GM18517 (cell line): Measurements from ENCODE around the gene USH1C.

Experiments
- ATAC-seq: cut with Tn5 transposase; IDR thresholded peaks from one replicate; pipeline ENCODE4 v1.9.1; 2021; ENCODE audit warnings: mild to moderate bottlenecking, moderate library complexity; ENCODE audit not compliant: unreplicated experiment

USH1C gene

GRCh38 chr11:17571431-17572358 lies 27.5 kb upstream of the USH1C start:
- no peak for ATAC-seq

DNA sequence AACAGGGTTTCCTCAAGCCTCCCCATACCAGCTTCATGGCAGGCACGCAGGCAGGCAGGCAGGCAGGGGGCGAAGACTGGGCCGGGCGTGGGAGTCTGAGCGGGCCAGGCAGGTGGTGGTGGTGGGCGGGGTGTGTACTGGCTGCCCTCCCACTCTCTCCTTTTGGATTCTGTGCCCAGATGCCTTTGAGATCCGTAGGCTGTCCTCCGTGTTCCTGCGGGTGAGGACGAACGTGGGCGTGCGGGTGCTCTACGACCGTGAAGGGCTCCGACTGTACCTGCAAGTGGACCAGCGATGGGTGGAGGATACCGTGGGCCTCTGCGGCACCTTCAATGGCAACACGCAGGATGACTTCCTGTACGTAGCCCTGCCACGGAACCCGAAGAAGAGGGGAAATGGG lies 25.8 kb upstream of the USH1C start:
- no peak for ATAC-seq

DNA sequence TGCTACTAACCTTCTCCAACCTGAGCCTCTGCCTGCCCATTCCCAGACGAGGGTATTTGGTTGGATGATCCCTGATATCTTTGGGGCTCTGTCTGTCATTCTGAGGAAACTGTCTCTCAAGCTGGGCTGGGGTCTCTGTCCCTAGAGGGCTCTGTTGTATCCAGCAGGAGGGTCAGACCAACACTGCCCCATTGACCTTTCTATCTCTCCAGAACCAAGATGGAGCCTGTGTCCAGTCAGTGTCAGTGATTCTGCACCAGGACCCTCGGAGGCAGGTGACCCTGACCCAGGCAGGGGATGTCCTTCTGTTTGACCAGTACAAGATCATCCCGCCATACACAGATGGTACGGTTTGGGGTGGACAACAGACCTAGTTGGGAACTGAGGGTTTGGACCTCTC lies 24.7 kb upstream of the USH1C start:
- ATAC-seq = no peak

- ATAC-seq = no peak
These were observed 20.4 kb upstream of the USH1C start for GRCh38 chr11:17564687-17565042.

DNA sequence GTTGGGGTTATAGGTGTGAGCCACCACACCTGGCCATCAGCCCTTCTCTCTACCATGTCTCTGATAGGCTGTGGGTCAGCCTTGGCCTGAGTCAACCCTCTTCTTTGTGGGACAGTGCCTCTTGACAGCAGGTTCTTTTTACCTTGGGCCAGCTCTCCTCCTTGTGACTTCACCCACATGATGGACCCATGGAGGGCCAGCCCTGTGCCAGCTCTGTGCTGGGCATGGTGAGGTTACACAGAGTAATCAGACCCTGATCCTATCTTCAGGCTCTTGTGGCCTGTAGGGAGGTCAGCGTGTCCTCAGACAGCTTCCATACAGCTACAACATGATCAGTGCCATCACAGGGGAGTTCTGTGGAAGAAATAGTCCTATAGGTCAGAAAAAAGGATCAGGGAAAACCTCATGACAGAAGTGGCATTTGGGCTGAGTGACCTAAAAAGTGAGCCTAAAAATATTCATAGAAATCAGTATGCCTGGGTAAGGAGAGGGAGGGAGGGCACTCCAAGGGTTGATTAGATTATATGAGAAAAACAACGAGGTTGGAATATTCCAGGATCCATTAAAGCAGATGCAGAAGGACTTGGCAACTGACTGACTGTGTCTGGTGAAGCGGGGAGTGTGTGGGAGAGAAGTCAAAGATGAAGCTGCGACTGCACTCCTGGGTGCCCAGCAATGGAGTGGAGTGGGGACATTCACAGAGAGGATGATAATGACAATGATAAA lies 19.9 kb upstream of the USH1C start:
- no peak for ATAC-seq

DNA sequence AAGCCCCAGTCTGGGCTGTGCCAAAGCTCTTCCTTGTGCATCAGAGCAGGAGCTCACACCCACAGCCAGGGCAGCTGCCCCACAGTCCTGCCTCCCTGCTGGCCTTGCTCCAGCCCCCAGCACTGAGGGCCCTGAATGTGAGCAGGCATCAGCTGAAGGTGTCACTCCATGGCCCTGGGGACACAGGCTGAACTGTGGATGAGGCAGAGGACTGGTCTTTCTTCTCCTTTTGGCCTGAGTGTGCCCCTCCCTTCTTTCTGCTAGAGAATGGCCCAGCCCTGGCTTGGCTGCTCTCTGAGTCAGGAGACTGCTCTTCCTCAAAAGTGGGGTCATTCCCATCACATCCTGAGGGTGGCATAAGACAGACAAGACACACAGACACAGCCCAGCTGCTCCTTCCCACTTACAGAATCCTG lies 19.0 kb upstream of the USH1C start:
- no peak for ATAC-seq

- ATAC-seq = no peak
These were observed 17.3 kb upstream of the USH1C start for GRCh38 chr11:17561526-17561925.

- no peak for ATAC-seq
These were observed 16.8 kb upstream of the USH1C start for GRCh38 chr11:17561111-17561415.

- ATAC-seq = no peak
These were observed 16.3 kb upstream of the USH1C start for GRCh38 chr11:17560281-17561110.

GRCh38 chr11:17559341-17560087 lies 15.3 kb upstream of the USH1C start:
- no peak for ATAC-seq

DNA sequence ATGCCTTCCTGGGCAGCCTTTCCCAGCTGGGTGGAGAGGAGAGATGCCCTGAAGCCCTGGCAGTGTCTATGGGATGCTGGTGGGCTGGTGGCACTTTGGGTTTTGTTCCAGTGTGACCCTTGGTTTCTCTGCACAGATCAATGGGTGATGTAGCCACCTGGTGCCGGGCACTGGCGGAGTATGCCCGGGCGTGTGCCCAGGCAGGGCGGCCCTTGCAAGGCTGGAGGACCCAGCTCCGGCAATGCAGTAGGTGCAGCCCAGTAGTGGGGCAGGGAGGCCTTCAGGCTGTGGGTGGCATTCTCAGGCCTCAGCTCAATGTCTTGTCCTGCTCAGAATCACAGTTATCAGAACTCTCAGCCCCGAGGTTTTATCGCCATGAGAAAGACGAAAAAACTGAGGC lies 14.7 kb upstream of the USH1C start:
- ATAC-seq = no peak

DNA sequence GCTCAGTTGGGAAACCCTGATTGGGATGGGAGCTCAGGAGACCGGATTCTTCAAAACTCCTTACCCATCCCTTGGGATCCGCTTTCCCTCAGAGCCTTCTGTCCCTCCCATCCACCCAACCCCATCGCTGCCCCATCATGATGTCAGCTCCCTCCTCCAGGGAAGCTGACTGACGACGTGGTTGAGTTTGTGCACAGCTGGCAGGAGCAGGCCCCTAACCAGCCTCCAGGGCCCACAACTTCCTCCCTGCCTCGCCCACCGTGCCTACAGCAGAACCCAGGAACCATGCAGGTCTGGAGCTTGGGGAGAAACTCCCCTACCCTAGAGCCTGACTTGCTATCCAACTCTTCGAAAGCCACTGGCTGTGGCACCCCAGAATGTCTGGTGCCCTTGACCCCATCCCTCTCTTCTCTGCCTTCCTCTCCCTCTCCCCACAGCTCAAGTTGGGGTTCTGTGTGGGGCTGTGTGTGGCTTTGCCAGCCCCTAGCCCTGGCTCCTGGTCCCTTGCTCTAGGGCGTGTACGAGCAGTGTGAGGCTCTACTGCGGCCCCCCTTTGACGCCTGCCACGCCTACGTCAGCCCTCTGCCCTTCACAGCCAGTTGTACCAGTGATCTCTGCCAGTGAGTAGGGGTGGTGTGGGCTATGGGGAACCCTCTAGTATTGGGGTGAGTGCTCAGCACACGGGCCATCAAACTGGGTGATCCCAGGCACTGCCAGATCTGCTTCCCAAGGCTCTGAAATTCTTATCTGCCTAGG lies 14.0 kb upstream of the USH1C start:
- no peak for ATAC-seq

DNA sequence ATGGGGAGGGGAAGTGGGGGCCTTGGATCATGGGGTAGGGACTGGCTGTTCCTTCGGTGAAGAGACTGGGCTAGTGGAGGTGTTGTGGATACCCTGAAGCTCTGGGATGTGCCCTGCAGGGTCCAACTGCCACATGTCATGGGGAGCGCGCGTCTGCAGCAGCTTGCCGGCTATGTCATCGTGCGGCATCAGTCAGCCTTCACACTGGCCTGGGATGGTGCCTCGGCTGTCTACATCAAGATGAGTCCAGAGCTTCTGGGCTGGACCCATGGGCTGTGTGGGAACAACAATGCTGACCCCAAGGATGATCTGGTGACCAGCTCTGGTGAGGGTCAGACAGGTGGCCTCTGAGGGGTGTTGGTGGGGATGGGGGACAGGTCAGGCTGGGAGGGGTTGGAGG lies 12.8 kb upstream of the USH1C start:
- ATAC-seq = no peak

- no peak for ATAC-seq
These were observed 10.3 kb upstream of the USH1C start for GRCh38 chr11:17554487-17554886.

DNA sequence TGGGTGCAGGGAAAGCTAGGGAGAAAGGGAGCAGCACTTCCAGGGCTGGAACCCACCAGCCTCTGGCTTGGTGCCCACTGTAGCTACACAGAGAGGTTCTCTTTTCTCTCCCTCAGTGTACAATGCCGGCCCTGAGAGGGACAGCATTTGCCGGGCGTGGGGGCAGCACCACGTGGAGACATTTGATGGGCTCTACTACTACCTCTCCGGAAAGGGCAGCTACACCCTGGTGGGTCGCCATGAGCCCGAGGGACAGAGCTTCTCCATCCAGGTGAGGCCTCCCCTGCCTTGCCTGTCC lies 9.0 kb upstream of the USH1C start:
- no peak for ATAC-seq

DNA sequence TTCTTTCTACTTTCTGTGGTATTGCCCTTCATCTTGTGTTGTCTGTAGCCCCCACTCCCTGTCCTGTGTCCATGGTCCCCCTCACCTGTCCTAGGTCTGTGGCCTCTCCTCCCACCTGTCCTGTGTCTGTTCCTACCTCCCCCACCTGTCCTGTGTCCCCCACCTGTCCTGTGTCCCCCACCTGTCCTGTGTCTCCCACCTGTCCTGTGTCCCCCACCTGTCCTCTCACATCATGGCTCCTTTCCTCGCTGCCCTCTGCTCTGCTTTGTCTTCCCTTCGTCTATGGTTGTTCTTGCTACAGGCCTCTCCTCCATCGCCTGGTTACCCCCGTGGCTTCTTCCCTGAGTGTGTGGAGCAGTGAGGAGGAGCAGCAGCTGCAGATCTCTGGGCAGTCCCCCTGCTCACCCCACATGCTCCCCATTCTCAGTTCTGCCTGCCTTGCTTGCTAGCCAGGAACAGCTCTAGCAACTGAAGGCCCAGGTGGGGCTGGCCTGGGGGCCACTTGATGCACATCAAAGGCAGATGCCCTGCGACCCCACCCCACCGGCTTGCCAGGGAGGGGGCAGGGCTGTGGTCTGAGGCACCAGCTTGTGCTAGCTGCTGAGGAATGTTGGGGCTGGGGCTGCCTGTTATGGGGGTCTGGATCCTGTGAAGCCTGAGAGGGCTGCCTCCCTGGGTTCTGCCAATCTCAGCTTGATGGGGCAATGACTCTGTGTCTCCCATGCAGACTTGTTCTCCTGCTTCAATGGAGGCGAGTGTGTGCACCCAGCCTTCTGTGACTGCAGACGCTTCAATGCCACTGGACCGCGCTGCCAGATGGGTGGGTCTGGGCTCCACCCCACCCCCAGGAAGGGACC lies 8.4 kb upstream of the USH1C start:
- no peak for ATAC-seq

GRCh38 chr11:17552041-17552355 lies 7.8 kb upstream of the USH1C start:
- ATAC-seq = no peak

- ATAC-seq = no peak
These were observed 7.3 kb upstream of the USH1C start for GRCh38 chr11:17551347-17552040.
